Measurements from ENCODE around the gene FCN1. TPM values are rescaled to one million over a fixed set of nuclear protein-coding genes. Genes with fewer than 3 reads are reported as not detected.

The FCN1 gene
- total RNA-seq, 1 donor from 2014 or later = 3.1 TPM

GRCh38 chr9:134937164-134937555, 19.4 kb upstream of the FCN1 start:
- DNase-seq (ENCODE audit: low spot score) = no peak

- no peak for DNase-seq (ENCODE audit: low spot score)
Observed at GRCh38 chr9:134936346-134937163, 18.8 kb upstream of the FCN1 start.

- DNase-seq (ENCODE audit: low spot score) = no peak
Observed at GRCh38 chr9:134935701-134936345, 18.1 kb upstream of the FCN1 start.

- DNase-seq (ENCODE audit: low spot score) = no peak
Observed at GRCh38 chr9:134935056-134935640, 17.4 kb upstream of the FCN1 start.

GRCh38 chr9:134933076-134933659, 15.5 kb upstream of the FCN1 start:
- DNase-seq (ENCODE audit: low spot score) = no peak

GRCh38 chr9:134932606-134933005, 14.9 kb upstream of the FCN1 start:
- DNase-seq (ENCODE audit: low spot score) = no peak

- DNase-seq (ENCODE audit: low spot score) = no peak
Observed at GRCh38 chr9:134932171-134932570, 14.5 kb upstream of the FCN1 start.

- DNase-seq (ENCODE audit: low spot score) = no peak
Observed at GRCh38 chr9:134930398-134930797, 12.7 kb upstream of the FCN1 start.

- no peak for DNase-seq (ENCODE audit: low spot score)
Observed at GRCh38 chr9:134929193-134930158, 11.8 kb upstream of the FCN1 start.

GRCh38 chr9:134928436-134929192, 10.9 kb upstream of the FCN1 start:
- no peak for DNase-seq (ENCODE audit: low spot score)

- no peak for DNase-seq (ENCODE audit: low spot score)
Observed at GRCh38 chr9:134925011-134925511, 7.3 kb upstream of the FCN1 start.

GRCh38 chr9:134923466-134923865, 5.8 kb upstream of the FCN1 start:
- no peak for DNase-seq (ENCODE audit: low spot score)

GRCh38 chr9:134922932-134923240, 5.2 kb upstream of the FCN1 start:
- DNase-seq (ENCODE audit: low spot score) = no peak

- peak; percentile 58 for DNase-seq (ENCODE audit: low spot score)
Observed at GRCh38 chr9:134922066-134922931, 4.6 kb upstream of the FCN1 start.

- peak; percentile 20 for DNase-seq (ENCODE audit: low spot score)
Observed at GRCh38 chr9:134919303-134919702, 1.6 kb upstream of the FCN1 start.

- DNase-seq (ENCODE audit: low spot score) = peak; percentile 31
Observed at GRCh38 chr9:134918646-134919045, 934 bp upstream of the FCN1 start.

GRCh38 chr9:134916161-134916665, 1.5 kb downstream of the FCN1 start:
- peak; percentile 34 for DNase-seq (ENCODE audit: low spot score)

GRCh38 chr9:134915046-134915985, 2.4 kb downstream of the FCN1 start:
- DNase-seq (ENCODE audit: low spot score) = peak; percentile 36

Measured in ureter (tissue), 1 donor.